ENCODE results near the gene SLC26A11.
"Not testable (repeated sequence)": the region's sequence is repeated elsewhere in the genome, so short reads cannot be mapped to it uniquely, and the experiment has no call there.

The SLC26A11 gene

DNA sequence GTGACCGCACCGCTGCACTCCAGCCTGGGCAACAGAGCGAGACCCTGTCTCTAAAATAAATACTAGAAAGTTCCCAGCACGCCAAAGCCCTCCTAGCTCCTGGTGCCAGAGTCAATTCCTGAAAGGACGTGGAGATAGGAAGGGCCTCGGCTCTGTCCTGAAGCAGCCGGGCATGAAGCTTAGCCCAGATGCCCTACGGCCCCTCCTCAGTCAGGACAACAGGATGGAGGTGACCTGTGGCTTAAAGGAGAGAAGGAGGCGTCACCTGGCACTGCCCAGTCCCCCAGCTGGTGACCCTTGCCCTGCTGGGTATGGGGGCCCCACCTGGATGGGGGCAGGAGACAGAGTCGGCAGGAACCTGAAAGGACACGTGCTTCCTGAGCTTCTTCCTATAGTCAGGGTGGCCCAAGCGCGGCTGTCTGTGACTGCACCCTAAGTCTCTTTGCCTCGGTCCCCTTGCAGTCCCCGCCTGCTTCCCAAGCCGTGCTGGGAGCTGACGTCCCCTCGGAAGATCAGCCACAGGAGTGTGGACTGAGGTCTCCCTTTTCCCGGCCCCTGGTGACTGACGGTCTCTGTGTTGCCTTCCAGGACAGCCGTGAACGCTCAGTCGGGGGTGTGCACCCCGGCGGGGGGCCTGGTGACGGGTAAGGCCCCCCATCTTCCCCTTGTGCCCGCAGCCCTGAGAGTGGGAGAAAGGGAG is 25.5 kb downstream of the SLC26A11 start:
- DNase-seq: no peak

DNA sequence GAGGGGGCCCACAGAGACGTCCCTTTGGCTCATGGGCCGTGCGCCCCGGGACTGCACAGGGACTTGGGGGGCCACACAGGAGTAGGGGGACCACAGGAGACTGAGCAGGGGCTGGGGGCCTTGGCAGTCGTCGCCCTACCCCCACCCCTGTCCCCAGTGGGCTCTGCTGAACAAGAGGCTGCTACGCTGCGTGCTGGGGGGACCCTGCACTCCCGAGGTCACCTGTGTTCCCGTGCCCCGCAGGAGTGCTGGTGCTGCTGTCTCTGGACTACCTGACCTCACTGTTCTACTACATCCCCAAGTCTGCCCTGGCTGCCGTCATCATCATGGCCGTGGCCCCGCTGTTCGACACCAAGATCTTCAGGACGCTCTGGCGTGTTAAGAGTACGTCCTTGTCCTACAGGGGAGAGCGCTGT is 26.0 kb downstream of the SLC26A11 start:
- DNase-seq: no peak

DNA sequence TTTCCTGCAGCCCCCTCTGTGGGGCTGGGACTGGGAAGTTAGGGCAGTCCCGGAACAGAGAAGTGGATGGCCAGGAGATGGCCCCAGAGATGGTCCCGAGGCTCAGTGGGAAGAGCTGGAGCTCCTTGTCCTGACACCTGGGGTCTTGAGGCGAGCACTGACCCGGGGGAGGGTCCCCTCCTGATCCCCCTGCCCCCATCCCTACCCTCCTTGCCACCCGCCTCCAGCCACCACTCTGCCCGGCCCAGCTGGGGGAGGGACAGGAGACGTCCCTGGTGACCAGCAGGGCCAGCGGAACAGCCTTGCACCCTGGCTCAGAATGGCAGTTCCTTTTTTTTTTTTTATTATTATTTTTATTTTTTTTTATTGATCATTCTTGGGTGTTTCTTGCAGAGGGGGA is 26.5 kb downstream of the SLC26A11 start:
- DNase-seq: no peak

DNA sequence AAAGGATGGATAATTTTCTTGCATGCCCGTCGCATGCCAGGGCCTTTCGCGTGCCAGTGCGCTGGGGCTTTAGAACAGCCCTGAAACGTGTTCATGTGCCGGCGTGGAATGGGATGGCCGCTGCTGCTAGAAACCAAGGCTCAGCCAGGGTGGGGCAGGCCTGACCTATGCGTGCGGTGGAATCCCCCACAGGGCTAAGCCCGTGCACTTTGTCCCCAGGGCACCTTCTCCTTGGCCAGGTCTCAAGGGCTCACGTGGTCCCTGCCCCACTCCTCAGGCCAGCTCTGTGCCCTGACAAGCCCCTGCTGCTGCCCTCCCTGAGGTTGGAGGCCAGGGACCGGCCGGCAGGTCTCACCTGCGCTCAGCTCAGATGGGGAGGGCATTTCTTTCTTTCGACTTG is 27.3 kb downstream of the SLC26A11 start:
- DNase-seq: no peak

DNA sequence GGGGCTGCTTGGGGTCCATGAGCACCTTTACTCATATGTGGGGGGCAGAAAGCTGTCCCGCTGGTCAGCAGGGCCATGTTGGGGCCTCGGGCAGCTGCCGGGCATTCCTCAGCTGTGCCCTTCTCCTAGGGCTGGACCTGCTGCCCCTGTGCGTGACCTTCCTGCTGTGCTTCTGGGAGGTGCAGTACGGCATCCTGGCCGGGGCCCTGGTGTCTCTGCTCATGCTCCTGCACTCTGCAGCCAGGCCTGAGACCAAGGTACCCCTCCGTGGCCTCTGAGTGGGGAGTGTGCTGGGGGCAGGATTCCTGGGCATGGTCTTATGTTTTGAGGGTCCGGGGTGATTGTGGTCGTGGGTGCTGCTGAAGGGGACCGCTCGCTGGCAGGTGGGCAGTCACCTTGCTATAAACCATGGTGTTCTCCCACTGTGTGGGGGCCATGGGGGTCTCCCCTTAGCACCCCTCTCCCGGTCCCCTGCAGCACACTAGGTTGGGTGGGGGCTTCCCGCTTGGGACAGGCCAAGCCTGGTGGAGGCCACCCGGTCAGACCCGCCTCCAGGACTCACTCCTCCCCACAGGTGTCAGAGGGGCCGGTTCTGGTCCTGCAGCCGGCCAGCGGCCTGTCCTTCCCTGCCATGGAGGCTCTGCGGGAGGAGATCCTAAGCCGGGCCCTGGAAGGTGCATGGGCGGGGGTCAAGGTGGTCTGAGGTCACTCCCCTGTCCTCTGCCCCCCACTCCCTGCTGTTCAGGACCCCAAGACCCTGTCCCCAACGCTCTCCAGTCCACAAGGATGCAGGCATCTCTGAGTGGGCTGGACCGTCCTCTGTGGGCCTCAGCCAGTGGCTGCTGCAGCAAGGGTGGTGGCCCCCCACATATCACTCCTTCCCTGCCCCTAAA is 28.0 kb downstream of the SLC26A11 start:
- DNase-seq: no peak

DNA sequence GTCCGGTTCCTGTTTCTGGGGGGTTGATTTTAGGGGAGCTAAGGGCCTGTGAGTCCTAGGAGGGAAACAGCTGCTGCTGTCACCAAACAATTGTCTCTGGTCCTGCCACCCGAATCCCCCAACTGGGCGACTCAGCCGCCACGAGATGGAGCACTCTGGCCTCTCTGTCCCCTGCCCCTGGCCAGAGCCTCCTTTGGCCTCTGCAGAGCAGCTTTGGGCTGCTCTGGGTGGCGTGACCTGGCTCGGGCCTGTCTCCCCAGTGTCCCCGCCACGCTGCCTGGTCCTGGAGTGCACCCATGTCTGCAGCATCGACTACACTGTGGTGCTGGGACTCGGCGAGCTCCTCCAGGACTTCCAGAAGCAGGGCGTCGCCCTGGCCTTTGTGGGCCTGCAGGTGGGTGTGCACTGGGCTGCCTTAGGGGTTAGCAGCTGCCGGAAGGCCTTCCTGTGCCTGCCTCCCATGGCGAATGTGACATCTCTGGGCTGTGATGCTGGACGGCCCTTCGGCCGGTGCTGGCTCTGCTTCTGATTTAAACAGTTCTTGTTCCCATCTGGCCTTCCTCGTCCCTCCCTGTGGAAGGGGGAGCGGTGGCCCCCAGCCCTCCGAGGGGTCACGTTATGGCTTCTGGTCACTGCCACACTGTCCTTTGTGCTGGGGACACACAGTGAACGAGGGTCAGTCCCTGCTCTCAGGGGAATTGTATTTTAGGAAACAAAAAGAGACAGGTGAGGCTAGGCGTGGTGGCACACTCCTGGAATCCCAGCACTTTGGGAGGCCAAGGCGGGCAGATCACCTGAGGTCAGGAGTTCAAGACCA is 28.9 kb downstream of the SLC26A11 start:
- DNase-seq: no peak

DNA sequence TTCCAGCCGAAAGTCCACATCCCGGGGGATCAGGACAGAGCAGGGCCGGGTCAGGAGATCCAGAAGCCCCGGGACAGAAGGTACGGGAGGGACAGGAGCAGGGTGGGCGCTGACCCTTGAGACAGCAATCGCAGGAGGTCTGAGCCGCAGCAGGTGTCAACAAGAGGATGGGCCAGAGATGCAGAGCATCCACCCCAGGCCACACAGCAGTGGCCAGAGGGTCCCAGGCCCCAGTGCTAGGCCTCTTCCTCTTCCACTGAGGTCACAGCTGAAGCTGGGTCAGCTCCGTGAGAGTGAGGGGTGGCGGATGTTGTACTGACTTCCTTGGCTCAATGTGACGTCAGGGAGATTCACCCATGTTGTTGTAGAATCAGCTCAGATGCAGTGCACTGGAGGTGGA is 31.7 kb downstream of the SLC26A11 start:
- no peak for DNase-seq

DNA sequence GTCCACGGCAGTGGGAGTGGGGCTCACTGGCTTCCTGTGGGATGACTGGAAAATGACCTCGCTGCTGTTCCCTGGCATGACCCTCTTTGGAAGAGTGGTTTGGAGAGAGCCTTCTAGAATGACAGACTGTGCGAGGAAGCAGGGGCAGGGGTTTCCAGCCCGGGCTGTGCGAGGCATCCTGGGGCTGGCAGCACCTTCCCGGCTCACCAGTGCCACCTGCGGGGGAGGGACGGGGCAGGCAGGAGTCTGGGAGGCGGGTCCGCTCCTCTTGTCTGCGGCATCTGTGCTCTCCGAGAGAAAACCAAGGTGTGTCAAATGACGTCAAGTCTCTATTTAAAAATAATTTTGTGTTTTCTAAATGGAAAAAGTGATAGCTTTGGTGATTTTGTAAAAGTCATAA is 32.6 kb downstream of the SLC26A11 start:
- DNase-seq: peak; percentile 8 to 22

DNA sequence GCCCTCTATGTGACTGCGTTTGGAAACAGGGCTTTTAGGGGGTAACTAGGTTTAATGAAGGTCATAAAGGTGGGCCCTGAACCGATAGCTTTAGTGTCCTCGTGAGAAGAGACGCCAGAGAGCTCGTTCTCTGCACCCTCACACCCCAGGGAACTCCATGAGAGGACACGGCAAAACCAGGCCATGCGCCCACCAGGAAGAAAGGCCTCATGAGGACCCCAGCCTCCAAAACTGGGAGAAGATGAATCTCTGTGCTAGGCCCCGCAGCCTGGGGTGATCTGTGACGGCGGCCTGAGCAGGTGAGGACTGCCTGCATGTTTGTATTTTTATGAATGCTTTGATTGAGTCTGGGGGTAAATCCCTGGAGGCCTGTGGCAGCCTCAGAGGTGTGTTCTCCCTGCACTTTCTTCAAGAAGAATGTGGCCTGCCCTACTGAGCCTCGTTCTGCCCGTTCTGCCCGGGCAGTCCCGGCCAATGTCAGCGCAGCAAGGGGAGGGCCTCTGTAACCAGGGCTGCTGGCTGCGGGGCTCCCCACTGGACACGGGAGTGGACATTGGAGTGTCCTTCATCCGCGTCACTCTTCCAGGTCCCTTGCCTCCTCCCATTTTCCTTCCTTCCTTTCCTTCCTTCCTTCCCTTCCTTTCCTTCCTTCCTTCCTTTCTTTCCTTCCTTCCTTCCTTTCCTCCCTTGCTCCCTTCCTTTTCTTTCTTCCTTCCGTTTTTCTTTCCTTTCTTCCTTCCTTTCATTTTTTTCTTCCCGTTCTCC is 33.6 kb downstream of the SLC26A11 start:
- no peak for DNase-seq

DNA sequence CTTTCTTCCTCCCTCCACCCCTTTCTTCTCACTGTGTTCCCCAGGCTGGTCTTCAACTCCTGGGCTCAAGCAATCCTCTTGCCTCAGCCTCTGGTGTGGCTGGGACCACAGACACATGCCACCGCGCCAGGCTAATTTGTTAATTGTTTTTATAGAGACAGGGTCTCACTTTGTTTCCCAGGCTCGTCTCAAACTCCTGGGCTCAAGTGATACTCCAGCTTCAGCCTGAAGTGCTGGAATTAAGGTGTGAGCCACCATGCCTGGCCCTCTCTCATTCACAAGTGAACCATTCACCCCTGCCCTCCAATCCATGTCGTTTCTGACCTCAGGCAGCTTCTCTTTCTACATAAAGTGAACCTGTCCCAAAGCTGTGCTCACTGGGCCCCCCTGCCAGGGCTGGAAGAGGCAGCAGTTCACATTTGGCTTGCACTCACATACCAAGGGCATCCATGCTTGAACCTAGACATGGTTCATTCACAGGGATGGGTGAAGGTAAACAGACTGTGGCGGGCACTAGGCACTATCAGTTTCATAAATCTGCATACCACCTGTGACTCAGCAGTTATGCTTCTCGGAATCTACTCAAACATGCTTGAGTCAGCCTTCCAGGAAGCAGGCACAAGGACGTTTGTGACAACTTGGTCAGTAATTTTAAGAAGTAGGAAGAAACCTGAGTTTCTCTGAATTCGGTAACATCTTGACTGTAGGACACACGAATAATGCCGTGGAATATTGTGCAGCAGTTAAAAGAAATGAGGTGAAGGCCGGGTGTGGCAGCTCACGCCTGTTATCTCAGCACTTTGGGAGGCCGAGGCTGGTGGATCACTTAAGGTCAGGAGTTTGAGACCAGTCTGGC is 34.4 kb downstream of the SLC26A11 start:
- peak; percentile 79 to 87 for DNase-seq

DNA sequence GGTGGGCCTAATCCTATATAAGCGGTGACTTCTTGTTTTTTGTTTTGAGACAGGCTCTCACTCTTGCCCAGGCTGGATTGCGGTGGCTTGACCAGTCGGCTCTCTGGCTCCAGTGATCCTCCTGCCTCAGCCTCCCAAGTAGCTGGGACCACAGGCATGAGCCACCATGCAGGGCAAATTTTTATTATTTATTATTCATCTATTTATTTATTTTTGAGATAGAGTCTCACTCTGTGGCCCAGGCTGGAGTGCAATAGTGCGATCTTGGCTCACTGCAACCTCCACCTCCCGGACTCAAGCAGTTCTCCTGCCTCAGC is 35.8 kb downstream of the SLC26A11 start:
- DNase-seq: no peak

DNA sequence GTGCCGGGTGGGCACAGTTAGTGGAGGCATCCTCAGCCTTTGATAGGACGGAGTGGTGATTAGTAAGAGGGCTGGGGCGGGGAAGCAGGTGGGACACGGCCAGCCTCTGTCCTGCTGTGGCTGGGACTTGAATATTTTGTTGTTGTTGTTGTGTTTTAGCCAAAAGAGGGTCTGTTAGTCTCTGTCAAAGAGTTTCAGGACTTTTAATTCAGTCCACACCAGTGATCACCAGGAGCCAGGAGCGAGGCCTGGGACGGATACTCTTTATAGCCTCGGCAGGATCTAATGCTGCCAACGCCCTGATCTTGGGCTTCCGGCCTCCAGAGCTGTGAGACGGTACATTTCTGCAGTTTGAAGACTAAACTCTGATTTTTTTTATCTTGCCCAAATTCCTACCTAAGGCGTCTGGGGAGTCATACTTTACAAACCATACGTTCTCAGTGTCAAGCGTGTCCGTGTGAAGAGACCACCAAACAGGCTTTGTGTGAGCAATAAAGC is 37.5 kb downstream of the SLC26A11 start:
- no peak for DNase-seq

DNA sequence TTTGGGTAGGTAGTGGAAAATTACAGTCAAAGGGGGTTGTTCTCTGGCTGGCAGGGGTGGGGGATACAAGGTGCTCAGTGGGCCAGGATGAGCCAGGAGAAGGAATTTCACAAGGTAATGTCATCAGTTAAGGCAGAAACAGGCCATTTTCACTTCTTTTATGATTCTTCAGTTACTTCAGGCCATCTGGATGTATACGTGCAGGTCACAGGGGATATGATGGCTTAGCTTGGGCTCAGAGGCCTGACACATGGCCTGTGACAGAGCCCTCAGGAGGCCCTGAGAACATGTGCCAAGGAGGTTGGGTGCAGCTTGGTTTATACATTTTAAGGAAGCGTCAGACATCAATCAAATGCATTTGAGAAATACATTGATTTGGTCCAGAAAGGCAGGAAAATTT is 38.1 kb downstream of the SLC26A11 start:
- not testable (repeated sequence) for DNase-seq

DNA sequence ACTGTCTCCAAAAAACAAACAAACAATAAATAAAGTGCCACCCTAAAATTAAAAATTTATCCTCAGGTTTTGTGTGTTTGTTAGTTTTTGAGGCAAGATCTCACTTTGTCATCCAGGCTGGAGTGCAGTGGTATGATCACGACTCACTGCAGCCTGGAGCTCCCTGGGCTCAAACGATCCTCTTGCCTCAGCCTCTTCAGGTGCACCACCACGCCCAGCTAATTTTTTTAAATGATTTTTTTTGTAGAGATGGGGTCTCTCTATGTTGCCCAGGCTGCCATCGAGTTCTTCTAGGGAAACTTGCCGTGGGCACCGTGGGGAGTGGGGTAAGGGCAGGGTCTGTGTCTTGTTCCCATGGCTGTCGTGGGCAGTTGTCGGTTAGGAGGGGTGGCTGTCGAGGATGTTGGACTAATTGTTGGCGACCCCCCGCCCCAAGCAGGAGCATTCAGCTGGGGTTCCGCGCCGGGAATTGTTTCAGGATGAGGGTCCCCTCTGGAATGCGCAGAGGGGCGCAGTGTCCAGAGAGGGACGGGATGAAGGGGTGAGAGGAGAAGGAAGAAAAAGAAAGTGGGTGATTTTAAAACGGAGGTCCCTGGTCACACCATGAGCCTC is 39.3 kb downstream of the SLC26A11 start:
- DNase-seq: no peak

DNA sequence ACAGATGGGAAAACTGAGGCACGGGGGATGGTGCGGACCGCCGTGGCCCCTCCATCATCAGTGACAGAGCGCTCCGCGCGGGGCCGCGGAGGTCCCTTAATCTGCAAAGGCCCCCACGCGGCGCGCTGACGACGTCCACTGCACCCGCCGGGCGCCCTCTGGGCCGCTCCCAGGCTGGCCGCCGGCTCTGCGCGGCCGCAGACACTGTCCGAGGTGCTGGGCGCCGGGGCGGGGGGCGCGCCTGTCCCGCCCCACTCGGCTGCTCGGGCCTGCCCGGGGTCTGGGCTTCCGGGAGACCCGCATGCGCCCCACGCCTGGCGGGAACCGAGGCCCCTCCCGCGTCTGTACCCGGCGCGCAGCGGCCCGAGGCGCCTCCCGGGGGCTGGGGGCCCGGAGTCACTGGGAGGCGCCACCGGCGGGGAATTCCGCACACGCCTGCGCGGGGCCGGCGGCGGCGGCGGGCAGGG is 39.9 kb downstream of the SLC26A11 start:
- DNase-seq: peak; percentile 44 to 48

DNA sequence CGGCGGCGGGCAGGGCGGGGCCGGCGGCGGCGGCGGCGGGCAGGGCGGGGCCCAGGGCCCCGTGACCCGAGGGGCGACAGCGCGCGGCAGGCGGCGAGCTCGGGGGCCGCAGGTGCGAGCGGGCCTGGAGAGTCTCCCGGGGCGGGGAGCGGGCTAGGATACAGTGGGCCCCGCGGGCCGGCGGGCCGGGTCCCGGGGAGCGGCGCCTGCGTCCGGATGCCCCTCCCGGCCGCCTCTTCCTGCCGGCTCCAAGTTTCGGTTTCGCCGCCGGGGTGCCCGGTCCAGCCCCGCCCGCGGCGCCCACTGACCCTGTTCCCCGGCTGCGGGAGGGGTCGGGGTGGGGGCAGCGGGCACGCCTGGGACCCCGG is 40.5 kb downstream of the SLC26A11 start, which contains the start of gene RNF213:
RNF213 (plus strand) TSS at position 62 of the 368 bp plus-strand sequence. CDS start 2,830 bp downstream, outside the sequence.
- DNase-seq: peak; percentile 16 to 30

DNA sequence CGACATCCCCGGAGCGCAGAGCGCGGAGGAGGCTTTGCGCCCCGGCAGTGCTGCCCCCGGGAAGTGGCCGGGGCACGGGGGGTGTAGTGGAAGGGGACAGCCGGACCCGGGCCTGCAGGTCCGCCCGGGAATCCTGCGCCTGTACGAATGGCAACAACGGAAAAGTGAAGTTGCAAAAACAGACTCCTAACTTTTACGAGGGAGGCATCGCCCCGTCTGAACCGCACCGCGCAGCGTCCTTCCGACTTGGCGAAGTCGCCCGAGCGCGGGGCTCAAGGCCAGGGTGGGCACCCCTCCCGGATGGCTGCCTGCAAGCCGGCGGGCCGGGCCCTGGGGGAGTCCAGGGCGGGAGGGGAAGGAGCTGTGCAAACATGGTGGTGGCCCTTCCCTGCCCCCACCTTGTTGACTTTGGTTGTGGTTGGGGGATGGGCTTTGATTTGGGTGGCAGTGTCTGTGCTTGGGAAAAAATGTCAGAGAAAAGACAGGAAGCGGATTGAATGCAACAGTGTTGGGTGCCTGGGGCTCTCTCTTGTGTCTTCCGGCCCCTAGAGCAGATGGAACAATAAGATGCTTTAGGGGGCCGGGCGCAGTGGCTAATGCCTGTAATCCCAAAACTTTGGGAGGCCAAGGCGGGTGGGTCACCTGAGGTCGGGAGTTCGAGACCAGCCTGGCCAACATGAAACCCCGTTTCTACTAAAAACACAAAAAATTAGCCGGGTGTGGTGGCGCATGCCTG is 41.1 kb downstream of the SLC26A11 start:
- DNase-seq: peak; percentile 59 to 66

DNA sequence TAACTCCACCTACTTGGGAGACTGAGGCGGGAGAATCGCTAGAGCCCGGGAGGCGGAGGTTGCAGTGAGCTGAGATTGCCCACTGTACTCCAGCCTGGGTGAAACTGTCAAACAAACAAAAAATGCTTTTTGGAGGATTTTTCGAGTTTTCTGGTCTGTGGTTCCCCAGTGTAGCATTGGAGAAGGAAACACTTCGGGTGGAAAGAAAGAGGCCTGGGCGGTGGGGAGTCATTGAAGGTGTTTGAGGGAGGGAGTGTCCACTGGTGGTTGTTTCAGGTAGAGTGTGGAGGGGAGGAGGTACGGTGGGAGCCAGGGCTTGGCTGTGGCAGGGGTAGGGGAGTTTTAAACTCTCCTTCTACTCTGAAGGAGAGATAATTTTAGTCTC is 41.7 kb downstream of the SLC26A11 start:
- no peak for DNase-seq

DNA sequence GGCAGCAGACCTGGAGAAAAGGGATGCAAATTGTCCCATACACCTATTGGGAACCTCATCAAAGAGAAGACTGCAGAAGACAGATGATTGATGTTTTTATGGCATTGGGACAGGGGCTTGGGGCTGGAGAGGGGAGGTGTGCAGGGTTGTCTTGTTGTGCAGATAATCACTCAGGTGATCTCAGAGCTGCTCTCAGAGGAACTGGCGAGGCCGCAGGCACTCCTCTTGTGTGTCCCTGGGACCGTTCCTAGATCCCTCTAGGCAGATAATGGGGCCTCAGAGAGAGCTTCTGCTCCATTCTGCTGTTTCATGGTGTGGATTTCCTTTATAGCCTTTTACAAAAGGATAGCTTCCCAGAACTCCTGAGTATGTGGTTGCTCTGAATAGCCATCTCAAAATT is 42.1 kb downstream of the SLC26A11 start:
- no peak for DNase-seq

DNA sequence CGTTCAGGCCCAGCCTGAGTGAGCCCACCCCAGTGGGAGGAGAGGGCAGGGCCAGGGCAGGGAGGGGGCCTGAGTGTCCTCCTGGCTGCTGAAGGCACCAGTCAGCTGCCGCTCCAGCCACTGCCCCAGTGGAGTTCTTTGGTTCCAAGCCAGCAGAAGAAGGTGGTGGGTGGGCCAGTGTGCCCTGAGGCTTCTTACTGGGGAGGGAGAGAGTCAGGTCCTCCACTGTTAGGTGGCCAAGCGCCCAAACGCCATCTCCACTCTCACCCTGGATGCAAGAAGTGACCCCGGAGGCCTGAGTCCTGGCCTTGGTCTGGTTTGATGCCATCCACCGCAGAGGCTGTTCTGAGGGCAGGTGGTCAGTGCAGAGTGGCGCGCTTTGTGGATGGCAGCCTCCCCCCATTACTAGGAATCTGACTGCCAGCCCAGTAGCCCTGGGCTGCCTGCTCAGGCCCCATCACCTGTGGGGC is 42.6 kb downstream of the SLC26A11 start:
- no peak for DNase-seq
